Nucleus accumbens (tissue), 56 donors: ENCODE results near the gene HLCS.
"Not testable (repeated sequence)": the region's sequence is repeated elsewhere in the genome, so short reads cannot be mapped to it uniquely, and the experiment has no call there.

ENCODE experiments used
- DNase-seq, 56 donors: peaks; one replicate each; lab custom pipeline; 2025; lab: John Stamatoyannopoulos, UW

The HLCS gene

DNA sequence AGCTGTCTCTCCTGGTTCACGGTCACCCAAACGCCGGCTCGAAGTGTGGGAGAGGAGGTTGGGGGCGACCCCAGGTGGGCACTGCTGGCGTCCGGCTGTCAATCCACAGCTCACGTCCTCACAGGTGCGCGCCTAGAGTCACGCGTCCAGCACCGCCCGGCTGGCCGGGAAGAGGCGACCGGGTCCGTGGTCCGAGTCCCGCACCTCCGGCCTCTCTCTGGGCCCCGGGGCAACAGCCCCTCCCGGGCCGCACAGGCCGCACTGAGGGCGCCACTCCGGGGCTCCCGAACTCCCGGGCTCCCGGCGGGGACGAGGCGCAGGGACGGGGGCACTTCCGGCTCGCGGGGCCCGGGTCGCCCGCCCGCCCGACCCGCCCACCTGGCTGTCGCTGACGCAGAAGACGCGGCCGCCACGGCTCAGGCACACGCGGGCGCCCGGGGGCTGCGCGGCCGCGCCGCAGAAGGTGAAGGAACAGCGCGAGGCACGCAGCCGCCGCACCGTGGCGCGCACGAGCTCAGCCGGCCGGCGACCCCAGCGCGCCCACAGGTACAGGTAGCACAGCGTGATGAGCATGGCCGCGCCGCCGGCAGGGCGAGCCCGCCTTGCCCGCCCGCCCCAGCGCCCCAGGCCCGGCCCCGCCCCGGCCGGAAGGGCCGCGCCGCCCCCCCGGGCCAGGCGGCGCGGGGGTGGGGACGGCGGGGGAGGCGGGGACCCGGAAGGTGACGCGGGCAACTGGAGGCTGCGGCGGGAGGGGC is at the start of gene HLCS:
Gene HLCS (minus strand): TSS at position 604 of the 755 bp plus-strand sequence. CDS start 31 bp downstream, at position 573.
- peak in 41 of 56 donors; percentile 13 to 84 (median 51) for DNase-seq

DNA sequence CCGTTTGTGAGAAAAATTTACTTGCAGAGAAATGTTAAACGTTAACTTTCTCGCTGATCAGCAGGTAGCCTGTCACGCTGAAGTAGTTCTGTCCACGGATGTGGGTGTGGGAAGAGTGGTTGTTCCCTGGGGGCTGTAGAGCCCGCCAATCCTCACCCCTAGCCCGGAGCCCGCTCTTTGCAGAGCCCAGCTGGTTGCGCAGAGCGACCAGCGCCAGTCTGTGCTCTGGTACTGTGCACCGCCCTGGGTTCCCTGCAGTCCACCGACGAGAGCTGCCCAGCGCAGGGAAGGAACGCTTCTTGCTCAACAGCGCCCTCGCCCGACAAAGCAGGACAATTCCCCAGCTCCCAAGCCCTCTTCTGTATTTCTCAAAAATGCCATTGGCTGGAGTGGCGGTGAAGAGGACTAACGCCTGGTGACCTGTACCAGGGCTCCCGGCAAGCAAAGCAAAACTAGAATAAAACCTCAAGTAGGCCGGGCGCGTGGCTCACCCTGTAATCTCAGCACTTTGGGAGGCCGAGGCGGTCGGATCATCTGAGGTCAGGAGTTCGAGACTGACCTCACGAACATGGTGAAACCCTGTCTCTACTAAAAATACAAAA is 43.4 kb upstream of the HLCS start:
- DNase-seq = peak in 51 of 56 donors; percentile 7 to 80 (median 51)

DNA sequence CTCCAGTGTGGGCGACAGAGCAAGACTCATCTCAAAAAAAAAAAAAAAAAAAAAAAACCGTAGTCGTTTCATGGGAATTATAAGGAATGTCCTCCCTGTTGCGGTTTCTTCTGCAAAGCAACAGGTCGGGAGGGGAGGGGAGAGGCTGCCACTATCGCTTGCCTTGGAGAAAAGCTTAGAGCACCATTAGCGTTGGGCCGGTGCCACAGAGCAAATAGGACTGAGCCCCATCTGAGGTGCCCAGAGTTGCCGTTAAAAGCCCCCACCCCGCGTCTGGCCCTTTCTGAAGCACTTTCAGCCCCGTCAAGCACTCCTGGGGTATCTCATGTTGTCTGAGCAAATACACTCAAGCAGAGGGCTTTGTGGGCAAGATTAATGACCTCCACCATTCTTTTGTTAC is 42.3 kb upstream of the HLCS start:
- DNase-seq = no peak

DNA sequence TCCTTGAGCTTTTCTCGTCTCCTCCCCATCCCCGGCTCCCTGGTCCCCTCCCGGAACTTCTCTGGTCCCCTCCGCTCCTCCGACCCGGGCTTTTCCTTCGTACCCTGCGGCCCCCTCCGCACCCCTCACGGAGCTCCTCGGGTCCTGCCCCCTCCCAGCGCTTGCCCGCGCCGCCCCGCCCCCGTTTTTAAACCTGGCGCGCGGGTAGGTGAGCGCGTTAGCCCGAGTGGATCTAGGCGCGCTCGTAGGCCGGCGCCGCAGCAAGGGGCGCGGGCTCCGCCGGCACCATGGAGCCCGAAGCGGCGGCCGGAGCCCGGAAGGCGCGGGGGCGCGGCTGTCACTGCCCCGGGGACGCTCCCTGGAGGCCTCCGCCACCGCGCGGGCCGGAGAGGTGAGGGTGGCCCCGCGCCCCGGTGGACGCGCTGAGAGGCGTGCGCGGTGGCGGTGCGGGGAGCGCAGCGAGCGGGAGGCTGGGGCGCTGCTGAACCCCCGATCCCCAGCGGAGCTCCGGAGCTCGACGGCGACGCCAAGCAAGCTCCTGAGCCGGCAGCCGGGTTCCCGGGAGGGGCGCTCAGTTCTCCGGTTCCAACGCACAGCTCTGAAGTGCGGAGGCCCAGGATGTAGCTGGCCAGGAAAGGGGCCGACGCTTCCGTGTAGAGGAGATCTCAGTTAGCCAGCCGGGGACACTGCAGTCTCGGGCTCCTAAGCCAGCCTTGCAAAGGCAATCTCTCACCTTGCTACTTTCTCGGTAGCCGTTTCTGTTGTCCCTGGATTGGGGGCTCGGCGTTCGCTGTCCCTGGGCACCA is 40.2 kb upstream of the HLCS start, which contains the start of gene RIPPLY3:
Gene RIPPLY3 (plus strand): TSS at position 217 of the 806 bp plus-strand sequence. CDS start 71 bp downstream, at position 288.
- peak in 1 of 56 donors; percentile 21 for DNase-seq

DNA sequence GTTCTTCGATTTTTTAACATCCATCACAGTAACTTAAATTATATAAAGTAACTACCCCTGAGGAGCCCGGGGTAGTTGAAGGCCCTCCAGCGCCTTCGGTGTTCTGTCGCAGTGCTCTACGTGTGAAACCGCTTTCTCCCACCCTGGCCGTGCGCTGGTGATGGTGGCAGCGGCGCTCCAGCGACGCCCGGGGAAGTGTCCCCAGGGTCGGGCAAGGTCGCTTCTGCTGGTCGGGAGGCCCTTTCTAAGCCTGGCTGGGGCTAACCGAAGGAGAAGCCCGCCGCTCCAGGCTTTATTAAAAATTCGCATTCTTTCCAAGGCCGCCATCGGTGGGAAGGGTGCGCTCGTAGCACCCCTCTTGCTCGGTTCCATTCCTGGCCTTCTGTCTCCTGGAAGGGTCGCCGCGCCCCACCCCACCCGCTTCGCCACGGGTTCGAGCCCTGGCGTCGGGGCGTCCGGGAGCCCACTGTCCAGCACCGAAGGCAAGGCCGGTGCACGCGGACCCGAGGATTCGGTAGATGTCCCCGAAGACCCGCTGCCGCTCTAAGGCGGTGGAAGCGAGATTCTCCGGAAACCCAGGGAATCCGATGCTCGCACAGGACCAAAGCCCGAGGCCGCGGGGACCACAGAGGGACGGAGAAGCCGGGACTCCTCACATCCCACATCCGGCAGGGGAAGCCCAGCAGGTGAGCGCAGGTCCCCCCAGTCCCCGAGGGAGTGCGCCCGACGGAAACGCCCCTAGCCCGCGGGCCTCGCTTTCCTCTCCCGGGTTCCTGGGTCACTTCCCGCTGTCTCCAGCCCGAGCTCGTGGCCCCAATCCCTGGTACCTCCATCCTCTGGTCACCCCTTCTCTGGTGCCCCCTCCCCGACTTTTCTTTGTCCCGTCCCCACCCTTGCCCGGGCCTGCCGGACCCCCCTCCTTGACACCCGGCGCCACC is 39.3 kb upstream of the HLCS start:
- no peak for DNase-seq

DNA sequence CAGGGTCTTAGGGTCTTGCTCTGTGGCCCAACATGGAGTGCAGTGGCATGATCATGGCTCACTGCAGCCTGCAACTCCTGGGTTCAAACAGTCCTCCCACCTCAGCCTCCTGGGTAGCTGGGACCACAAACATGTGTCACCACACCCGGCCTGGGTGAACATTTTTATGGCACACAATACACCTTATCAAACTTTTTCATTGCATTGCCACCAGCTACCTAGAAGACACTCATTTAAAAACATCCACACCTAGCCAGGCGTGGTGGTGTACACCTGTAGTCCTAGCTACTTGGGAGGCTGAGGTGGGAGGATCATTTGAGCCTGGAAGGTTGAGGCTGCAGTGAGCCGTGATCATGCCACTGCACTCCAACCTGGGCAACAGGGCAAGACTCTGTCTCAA is 37.4 kb upstream of the HLCS start:
- DNase-seq = not testable (repeated sequence)

DNA sequence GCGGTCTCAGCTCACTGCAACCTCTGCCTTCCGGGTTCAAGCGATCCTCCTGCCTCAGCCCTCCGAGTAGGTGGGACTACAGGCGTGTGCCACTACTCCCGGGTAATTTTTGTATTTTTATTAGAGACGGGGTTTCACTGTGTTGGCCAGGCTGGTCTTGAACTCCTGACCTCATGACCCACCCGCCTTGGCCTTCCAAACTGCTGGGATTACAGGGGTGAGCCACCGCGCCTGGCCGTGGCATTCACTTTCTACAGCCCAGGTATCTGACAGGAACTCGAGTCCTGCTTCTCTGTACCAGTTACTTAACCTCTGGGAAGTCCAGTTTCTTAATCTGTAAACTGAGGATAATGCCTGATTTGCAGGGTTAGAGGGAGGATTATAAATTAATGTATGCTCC is 36.4 kb upstream of the HLCS start:
- not testable (repeated sequence) for DNase-seq

DNA sequence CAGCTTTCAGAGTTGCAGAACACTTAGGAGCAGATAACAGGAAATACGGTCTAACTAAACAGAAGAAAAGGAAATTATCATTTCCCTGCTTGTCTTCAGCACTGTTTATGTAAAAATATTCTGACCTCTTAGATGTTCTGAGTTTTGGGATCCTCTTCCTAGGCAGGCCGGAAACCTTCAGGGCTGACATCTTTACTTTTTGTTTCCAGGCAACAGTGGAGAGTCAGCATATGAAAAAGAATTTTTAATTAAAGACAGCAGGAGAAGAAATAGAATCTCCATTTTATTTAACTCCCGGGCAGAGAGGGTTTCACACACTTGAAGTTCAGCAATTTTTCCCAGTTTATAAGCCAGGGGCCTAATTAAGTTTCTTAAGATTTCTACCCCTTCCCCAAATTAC is 35.0 kb upstream of the HLCS start:
- no peak for DNase-seq

DNA sequence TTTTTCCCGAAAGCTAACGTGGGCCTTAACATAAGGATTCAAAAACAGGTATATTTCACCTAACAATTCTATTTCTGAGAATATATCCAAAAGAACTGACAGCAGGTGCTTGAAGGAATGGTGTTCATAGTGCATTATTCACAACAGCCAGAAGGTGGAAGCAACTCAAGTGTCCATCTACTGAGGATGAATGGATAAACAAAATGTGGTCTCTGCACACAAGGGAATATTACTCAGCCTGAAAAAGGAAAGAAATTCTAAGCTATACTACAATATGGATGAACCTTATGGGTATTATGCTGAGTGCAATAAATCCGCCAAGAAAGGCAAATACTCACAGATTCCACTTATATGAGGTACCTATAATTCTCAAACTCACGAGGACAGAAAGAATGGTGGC is 33.9 kb upstream of the HLCS start:
- DNase-seq = no peak

DNA sequence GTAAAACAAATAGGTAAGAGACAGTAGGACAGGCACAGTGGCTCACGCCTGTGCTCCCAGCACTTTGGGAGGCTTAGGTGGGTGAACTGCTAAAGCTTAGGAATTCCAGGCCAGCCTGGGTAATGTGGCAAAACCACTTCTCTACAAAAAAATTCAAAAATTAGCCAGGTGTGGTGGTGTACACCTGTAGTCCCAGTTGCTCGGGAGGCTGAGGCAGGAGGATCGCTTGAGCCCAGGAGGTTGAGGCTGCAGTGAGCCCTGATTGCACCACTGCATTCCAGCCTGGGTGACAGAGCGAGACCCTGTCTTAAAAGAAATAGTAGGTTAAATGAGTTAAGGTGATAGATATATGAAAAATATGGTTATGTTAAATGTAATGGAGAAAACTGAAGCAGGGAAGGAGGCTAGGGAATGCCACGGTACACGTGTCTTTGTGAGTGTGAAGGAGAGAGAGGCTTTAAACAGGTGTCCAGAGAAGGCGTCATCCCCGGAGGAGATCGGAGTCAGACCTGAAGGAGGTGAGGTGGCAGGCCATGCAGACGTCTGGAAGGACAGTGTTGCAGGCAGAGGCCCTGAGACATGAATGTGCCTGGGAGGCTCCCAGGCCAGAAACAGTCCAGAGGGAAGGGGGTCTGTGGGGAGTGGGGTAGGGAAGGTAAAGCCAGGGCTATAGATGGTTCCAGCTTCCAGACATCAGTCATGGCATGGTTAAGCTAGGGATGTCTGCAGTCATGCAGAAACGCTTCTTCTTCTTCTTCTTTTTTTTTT is 32.8 kb upstream of the HLCS start:
- no peak for DNase-seq

DNA sequence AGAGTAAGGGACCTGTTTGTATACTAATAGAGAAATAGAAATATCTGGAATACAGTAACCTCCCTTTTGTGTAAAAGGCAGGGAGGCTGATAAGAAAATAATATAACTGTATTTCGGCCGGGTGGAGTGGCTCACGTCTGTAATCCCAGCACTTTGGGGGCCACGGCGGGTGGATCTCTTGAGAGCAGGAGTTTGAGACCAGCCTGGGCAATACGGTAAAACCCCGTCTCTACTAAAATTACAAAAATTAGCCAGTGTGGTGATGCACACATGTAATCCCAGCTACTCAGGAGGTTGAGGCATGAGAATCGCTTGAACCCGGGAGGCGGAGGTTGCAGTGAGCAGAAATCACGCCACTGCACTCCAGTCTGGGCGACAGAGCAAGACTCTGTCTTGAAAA is 28.8 kb upstream of the HLCS start:
- not testable (repeated sequence) for DNase-seq

DNA sequence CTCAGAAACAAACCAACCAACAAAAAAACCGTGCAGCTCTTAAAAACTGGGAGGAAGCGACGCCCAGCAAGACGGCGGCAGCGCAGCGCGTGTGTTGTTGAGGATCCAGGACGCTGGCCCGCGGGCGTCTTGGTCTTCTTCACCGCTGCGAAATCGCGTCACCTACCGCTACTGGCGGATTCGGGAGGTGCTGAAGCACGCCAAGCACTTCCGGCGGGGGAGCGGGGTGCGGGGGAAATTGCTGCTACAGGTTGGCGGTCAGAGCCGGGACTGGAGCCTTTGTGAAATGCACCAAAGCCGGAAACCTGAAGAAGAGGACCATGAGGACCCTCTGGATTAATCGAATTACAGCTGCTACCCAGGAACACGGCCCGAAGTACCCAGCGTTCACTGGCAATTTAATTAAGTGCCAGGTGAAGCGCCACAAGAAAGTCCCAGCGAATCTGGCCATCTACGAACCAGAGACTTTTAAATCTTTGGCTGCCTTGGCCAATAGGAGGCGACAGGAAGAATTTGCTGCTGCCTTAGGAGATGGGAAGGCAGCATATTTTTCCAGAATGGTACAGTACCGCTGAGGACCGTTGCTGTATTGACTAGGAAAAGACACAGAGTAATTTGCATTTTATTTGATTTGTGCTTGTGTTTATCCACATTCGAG is 28.2 kb upstream of the HLCS start:
- no peak for DNase-seq

DNA sequence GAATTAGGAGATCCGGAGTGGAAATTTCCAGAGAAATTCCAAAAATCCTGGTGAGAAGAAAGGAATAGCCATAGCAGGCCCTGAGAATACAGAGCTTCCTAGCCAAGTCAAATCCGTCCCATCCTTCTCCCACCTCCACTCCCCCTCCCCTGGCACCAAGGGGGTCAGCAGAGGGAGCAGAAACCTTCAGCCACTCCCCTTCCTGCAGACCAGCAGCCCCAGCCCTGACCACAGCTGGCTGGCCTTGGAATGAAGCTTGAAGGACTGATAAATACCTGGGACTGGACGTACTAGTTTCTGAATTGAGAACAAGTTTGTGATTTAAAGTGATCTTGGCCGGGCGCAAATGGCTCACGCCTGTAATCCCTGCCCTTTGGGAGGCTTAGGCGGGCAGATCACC is 26.2 kb upstream of the HLCS start:
- no peak for DNase-seq

DNA sequence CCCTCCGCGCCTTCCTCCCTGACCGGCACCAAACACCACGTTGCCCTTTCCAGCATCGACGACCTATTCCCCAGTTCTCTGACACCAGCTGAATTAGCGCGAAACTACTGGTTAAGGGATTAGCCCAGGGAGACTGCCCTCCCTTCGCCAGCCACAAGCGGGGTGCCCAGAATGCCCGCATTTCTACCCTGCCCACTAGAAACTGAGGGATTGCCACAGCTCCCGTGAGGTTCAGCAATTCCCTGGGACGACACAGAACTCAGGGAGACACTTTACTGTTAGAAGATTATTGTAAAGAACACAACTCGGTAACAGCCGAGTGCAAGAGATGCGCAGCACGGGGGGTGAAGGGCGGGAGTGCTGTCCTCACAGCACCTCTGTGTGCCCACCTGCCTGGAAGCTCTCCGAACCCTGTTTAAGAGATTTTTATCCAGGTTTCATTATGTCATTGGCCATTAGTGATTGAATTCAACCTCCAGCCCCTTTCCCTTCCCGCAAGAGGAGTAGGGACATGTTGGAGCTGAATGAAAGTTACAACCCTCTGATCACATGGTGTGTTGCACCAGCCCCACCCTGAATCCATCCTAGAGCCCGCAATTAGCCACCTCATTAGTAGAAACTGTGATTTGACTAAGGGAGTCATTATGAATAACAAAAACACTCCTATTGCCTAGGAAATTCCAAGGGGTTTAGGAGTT is 24.2 kb upstream of the HLCS start:
- DNase-seq = peak in 1 of 56 donors; percentile 44

DNA sequence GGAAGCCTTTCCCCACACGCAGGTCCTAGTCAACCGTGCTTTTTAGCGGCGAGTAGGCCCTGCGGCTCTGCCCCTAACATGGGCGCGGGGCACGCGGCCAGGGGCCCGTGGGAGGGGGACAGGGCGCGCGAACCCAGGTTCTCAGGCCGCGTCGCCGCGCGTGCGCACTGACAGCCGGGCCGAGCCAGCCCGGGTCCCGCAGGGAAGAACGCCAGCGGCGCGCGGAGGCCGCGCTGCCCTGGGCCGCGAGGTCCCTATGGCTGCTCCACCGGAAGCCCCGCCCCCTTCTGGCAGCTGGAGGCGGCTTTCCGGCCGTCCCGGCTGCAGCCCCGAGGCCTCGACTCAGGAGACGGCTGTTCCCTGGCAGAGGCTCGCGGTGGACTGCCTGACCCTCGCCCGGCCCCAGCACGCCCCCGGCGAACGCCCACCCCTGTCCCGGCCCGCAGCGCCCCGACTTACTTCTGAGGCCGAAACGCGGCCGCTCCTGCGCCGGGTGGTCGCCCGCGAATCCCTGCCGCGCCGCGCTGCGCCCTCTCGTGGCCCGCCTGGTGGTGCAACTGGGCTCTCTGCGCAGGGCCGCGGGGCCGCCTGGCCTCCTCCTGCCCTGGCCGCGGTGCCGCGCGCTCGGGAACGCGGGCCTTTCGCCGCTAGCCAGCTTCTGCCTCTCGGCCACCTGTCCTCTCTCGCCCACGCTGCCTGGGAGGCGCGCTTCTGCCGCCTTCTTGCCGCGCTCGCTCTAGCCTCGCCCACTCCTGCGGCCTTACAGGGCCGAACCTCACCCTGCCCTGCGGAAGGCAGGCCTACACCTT is 23.4 kb upstream of the HLCS start:
- DNase-seq = peak; percentile 28 to 99 (median 89)

DNA sequence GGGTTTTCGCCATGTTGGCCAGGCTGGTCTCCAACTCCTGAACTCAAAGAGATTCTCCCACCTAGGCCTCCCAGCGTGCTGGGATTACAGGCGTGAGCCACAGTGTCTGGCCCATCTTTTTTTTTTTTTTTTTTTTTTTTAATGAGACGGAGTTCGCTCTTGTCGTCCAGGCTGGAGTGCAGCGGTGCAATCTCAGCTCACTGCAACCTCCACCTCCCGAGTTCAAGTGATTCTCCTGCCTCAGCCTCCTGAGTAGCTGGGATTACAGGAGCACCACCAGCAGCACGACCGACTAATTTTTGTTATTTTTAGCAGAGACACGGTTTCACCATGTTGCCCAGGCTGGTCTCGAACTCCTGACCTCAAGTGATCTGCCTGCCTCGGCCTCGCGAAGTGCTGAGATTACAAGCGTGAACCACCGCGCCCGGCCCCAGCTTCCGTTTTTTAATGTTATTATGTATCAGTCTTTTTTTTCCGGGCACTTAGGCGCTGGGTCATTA is 22.8 kb upstream of the HLCS start:
- not testable (repeated sequence) for DNase-seq

DNA sequence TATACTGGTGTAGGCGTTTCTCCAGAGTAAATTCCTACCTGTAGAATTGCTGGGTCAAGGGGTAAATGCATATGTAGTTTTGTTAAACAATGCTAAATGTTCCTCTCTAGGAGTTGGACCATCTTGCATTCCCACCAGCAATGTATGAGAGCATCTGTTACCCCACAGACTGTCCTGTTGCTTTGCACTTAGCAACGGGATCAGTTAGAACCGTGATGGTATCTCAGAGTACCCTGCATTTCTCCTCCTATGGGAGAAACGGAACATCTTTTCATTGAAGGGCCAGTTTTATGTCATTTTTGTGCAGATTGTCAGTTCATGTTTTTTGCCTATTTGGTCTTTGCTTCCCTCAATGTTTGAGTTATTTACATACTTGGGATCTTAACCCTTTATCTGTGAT is 22.1 kb upstream of the HLCS start:
- DNase-seq = no peak
